Kasumi-1 (cell line): ENCODE data around the gene MVK.

ENCODE experiments used
- DNase-seq, 2 experiments: peaks; one replicate each; lab custom pipeline; 2025; lab: John Stamatoyannopoulos, UW

MVK gene

DNA sequence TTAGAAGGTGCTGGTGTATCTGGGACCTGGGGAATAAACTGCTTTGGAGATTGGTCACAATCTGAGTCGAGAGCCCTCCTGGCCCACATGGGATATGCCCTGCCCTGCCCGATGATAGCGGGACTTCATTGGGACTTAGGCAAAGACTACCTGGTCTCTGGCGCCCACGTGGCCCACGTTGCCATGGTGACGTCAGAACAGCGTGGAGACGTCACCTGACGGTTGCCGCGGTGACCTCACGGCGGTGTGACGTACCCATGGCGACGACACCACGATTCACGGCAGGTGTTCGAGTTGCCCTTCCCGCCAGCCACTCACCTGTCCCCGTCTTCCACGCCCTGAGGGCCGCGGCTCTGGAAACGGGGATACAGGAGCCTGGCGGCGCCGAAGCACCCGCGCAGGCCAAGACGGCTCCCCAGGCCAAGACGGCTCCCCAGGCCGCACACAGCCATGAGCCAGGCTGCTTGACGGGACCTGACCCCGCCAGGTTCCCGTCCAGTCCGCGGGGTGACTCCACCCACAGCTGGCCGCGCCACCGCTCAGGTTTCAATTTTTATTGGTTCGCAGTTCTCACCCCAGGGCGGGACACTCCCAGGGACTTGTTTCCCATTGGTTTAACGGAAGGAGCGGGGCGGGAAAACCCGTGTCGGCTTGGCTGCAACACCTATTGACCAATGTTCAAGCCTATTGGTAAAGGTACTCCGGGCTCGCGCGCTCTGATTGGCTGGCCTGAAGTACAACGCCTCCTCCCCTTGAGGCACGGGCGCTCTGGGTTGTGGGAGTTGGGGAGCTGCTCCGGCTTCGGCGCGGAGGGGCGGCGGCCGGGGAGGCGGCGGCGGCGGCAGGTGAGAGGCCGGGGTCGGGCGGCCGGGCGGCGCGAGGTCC lies at the start of gene MVK, which contains the start of gene MMAB:
MVK (plus strand) TSS at position 766 of the 885 bp plus-strand sequence. CDS start 1,029 bp downstream, outside the sequence.
MMAB (minus strand) TSS at position 476 of the 885 bp plus-strand sequence; CDS start at position 452, 24 bp downstream.
- peak; percentile 99 for DNase-seq

DNA sequence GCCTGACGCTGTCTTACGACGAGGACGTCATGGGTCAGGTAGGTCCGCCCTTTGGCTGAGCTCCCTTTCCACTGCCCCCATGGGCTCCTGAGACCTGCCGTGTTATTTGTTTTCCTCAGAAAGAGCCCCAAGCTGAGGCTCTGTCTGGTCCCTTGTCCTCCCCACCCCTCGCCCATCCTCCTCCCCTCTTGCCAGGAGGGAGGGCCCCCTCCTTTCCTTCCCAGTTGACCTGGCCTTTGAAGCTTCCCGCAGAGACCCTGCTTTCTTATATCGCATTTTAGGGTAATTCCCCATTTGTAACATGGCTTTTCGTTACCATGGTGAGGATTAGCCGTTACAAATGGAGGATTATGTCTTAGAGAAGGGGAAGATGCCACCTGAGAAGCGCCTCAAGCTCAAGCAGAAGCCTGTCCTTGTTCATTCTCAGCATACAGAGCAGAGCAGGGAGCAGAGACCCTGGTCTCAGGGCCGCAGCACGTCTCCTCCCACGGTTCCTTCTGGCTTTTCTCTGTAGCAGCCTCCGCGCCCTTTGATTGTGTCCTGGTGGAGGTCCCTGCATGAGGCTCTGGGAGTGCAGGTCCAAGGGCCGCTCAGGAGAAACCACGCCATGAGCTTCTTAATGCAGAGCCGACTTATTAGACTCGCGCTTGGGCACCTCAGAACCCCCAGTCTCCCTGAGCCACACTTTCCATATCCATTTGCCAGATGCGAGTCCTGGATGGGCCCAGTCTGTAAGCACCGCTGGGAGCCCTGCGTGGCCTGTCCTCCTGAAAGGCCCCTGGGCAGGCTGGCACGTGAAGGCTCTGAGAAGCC lies 48.9 kb upstream of the MVK start:
- no peak for DNase-seq

DNA sequence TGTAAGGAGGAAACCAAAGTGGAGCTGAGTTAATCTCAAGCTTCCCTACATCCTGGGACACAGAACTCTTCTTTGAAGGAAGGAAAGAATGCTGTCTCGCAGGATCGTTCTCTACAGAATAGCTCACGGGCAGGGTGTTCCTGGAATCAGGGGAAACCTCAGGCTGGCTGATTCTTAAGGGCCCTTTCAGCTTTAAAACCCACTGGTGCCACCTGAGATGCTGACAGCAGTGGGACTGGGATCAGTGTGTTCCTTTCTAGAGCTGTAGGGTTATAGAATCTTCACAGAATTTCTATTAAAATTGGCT lies 48.4 kb upstream of the MVK start:
- no peak for DNase-seq

DNA sequence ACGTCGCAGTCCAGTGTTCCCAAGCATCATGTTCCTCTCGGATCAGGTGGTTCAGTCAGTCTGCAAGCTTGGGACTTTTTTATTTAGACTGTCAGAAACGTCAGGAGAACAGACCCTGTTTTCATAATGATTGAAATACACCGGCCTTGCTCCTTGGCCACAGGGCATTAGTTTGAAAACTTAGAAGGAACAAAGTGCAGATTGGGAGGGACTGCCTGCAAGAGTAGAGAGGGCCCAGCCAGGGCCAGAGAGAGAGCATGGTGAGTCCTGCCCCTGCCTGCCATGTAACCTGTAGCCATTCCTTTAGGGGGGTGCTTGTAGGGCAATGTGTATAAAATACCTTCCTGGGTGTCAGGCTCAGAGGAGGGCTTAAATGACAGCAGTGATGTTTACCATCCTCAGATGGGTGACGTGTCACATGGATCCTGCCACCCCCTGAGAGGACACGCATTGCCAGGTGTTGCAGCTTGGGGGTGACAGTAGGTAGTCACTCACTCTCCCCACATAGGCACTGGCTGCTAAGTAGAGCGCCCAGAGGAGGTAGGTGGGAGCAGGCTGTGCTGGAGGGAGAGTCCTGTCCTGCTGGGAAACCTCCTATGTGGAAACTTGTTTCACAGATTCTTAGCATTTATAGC lies 46.0 kb upstream of the MVK start:
- no peak for DNase-seq

DNA sequence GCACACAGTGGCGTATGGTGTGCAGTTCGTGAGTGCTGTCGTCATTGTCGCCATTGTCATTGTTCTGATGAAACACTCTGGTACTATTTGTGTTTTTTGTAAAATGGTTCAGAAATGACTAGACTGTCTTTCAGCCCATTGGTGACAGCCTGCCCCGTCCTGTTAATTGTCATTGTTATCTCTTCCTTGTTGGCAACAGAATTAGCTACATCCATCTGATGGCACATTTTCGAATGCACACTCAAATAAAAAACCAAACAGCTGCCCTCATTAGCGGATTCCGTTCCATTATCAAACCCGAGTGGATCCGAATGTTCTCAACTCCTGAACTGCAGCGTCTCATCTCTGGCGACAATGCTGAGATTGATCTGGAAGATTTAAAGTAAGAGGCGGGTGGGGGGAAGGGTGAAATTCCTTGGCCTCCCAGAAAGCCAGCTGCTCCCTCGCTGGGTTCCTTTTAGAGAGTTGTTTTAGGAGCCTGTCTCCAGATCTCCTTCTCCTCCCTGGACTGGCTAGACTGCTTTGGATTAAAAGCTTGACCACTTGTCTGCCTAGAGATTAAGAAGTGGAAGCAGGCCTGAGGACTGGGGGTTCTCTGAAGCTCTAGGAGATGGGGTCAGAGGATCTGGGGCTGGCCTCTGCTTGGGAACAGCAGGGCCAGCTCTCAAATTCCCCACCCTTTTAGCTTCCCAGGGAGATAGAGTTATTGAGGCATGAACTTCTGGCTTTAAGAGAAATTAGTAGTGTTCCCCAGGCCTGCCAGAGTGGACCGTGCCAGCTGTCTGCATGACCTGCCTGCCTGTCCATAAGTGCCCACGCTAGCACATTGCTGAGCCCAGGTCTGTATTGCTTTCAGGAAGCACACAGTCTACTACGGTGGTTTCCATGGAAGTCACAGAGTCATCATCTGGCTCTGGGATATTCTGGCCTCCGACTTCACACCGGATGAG lies 43.6 kb upstream of the MVK start:
- no peak for DNase-seq

DNA sequence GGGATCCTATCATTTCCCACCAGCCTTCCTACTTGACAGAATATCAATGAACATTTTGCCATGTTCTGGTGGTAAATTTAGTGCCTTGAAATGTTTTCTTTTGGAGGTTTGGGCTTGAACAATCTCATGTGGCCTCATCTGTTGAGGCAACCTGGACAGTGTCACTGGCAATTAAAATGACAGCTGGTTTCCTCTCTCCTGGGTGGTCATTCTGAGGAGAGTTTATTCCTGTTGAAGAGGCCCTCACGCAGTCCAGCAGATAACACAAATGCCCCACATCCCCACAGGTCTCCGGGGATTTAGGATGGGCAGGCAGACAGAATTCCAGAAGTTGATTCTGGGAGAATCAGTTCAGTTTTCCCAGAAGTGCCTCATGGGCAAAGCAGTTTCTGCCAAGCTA lies 42.2 kb upstream of the MVK start:
- DNase-seq, result no peak

DNA sequence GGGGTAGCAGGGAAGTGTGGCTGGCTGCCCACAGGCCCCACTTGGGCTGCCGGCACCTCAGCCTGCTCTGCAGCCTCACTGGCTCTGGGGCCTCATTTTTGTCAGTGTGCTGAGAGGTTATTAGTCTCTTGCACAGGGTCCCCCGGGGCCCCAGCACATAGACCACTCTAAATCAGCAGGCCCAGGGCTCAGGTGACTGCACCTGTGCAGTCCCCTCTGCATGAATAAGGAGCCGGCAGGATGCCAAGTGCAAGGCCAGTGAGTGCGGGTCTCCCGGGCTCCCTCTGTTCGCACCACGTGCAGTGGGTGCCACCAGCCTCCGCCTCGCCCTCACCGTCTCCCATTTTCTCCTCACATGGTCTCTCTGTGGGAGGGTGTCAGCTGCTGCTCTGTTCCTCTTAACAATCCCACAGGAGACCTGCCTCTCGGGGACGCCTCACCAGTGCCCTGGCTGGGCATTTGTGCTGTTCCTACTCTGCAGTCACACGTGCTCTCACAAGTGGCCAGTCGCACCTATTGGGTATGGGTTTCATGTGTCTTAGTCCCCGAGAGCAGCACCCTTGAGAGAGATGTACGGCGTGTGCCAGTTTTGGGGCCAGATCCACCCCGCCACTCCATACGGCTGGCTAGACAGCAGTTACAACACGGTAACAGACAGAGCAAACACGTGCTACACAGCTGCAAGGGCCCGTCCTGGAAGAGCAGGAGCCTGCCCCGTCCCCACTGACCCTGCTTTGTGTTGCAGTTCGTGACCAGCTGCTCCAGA lies 40.7 kb upstream of the MVK start:
- DNase-seq, result no peak

DNA sequence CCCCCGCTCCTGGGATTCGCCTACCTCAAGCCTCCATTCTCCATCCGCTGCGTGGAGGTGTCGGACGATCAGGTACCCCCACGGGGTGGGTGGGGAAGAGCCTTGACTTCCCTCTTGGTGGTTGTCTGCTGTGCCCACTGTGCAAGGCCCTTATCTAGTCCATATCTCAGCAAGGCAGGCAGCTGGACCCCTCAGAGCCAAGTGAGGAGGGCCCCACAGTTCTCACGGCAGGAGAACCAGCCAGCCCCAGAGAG lies 40.2 kb upstream of the MVK start:
- DNase-seq, result no peak

DNA sequence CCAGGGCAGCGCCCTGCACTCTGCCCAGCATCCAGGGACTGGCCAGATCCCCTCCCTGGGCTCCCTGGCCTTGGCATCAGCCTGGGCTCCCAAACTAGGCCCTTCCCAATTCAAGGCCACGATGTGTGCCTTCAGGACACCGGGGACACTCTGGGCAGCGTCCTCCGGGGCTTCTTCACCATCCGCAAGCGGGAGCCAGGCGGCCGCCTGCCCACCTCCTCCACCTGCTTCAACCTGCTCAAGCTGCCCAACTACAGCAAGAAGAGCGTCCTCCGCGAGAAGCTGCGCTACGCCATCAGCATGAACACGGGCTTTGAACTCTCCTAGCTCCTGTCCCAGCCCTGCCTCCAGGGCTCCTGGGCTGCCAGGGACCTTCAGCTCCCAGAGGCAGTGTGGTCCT lies 39.1 kb upstream of the MVK start:
- no peak for DNase-seq

DNA sequence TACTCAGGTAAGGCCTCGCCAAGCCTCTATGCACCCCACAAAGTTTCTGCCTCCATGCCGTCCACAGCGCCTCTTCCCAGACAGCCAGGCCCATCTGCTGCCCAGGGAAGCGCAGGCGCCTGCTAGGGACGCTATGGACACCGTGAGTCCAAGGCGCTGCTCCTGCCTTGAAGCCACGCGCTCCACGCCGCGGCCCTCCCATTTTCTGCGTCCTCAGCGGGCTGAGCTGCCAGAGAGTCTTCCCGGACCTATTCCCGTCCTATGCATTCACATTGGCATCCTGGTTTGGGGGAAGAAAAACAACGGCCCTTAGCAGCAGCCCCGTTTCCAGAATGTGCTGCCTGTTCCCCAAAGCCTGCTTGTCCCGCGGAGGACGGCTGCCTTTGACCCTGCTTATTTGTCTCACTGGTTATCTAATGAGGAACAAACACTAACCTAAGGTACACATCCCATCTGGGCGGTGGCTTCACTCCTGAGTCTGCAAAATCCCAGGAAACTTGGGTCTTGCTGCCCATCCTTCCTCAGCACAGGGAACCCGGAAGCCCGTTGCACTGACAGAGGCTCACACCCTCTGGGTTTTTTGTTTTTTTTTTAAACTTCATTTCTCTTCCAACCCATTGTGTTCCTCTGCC lies 38.2 kb upstream of the MVK start:
- DNase-seq, result no peak

DNA sequence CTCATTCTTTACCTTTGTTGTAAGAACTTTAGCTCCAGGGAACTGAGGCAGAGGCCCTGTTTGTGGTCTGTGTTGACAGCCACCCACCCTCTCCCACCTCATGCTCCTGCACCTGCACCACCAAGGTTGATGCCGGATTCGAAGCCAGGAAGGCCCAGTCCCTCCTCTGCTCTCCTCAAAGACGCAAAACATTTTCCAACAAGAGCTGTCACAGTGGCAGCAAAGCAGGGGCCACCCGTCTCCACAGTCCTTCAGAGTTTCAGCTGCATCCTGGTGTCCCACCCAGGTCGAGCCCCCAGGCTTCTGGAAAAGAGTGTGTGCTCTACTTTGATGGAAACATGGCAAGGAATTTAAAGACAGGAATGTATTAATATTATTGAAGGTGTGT lies 37.7 kb upstream of the MVK start:
- DNase-seq, result no peak

DNA sequence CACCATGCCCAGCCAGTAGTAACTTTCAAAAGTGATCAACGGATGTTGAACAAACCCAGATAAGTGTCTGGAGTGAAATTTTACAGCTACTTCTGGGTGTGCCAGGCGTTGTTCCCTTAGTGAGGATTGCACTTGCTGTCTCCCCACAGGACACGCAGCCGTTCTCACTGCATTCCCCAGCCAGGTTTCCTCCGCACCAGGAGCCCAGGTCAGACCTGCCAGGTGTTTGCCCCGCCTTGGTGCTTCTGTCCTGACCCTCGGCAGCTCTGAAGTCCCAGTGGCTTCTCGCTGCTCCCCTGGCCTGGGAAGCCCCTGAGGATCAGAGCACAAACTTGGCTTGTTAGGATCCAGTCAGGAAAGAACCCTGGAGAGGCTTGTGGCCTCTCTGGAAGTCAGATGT lies 36.5 kb upstream of the MVK start:
- no peak for DNase-seq

DNA sequence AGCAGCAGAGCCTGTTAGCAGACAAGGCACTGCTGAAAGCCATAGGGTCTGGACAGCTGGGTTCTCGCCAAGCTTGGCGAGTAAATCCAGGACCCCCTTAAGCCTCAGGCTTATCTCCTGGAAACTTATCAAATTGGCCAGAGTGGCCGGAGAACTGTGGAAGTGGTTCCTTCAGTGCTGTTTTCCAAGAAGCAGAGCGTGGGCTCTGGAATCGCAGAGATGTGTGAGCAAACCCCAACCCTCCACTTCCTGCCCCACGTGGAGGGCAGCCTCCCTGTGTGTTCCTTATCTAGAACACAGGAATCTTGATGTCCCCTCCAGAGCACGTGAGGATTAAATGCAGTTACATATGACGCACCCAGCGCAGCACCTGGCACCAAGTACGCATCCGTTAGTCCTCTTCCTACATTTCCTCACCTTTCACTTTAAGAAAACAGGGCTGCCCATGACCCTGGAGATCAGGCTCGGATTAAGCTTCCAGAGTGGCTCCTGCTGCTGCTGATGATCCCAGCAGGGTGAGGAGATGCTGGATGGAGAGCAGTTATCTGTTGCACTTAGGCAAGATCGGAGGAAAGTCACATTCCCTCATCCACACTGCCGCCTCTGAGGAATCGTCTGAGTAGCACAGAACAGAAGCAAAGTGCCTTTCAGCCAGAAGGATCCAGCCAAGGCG lies 35.3 kb upstream of the MVK start:
- DNase-seq, result no peak

DNA sequence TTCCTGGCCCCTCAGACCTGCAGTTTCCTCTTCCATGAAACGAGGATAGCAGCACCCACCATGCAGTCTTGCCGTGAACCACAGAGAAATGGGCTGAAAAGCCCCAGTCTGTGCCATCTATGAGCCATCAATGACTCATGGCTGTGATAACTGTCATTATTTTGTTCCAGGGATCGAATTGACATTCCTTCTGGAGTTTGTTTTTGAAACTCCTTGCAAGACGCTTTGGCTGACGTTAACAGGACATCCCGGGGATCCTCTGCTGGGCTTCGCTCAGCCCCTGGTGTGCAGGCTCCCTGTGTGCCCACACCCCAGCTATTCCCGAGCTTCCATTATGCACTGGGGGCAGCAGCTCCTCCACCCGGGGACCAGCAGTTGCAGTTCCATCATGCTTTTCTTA lies 34.1 kb upstream of the MVK start:
- DNase-seq, result no peak

DNA sequence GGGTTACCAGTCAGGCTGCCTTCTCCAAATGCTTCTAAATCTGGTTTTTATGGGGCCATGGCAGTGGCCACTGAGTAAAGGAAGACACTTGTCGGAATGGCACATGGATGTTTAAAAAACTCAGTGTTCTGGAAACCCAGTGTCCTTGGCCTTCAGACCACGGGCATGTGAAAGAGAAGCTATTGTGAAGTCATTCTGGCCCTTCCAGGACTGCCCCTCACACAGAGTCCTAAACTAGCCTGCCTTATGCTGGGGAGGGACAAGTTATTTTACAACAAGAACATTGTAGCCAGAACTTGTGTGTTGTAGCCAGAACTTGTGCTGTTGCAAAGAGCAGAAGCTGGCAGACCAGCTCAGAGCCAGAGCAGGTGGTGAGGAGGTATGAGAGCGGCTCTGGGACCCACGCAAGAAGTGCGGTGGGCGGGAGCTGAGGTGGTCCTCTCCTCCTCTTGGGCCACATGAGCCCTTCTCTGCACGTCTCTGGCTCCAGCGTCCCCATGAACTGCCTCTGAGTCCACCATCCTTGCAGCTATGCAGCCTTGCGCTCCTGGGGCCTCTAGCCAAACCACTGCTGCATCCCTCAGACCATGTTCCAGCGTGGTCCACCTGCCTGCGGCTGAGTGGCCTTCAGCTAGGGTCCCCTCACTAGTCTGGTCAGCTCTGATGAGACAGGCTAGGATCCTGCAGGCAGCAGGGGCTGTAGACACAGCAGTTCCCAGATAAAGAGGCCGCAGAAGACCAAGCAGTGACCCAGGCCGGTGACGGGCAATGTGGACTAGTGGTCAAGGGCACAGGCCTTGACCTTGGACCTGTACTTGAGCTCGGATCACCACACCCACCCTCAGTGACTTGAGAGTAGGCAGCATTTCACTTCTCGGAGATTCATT lies 32.8 kb upstream of the MVK start:
- no peak for DNase-seq

DNA sequence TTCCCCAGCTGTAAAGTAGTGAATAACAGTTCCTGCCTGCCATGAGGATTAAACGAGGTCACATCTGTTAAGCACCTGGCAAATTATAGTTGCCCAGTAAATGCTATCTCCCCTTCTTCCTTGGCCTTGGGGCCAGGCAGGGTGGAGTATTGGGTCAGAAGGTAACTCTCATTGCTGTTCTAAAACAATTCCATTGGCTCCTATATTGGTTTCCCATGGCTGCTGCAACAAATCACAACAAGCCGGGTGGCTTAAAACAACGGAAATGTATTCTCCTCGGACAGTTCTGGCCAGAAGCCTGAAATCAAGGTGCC lies 32.2 kb upstream of the MVK start:
- no peak for DNase-seq

DNA sequence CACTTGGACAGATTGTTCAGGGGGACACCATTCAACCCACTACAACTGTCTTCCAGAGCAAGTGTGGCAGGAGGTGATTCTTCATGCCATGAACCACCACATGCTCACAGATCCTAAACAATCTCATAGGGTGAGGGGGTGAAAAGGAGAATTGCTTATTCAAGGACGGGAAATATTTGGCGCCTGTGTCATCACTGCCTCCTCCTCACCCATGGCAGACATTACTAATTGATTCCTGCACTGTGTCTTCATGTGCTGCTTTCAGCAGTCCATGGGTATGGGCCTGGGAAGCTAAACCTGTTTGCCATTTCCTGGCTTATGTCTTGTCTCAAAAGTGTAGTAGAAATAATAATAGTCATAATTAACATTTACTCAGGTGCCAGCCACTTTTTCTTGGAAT lies 31.6 kb upstream of the MVK start:
- DNase-seq, result no peak

DNA sequence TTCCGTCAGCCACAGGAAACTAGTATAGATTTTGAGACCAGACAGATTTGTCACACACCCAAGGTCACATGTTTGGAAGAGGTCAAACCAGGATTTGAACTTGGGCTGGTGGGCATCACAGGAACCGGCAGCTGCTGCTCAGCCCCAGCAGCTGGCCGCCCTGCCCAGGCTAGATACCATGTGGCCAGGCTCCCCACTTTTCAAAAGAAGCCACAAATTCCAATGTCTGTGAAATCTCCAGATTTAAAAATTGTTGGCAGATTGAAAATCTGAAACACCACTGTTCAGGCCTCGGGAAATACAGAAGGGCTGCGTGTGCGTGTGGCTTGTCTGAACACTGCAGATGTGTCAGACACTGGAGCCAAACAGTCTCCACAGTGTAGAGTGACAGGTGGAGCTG lies 30.7 kb upstream of the MVK start:
- DNase-seq, result no peak

DNA sequence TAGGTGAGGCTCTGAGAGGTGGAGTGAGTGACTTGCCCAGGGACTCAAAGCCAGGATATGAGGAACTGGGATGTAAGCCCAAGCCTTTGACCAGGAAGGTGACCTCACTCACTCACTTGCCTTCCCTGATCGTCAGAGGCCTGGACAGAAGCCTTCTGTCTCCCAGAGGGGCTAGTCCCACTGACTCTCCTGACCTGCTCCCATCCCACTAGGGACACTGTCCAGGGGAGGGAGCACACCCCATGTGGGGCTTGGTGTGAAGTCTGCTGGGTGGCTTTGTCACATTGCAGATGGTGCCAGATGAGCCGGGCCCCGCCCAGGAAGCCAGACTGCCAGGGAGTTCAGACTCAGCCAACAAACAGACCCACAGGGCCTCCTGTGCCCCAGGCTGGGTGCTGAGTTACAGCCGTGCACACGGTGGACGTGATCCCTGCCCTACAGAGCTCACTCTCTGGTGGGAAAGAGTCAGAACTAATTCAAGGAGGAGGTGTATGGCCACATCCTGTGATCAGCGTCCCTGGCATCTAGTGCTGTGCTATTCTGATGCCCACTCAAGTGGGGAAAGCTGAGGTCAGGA lies 28.6 kb upstream of the MVK start:
- DNase-seq, result no peak
